Raji (cell line): ENCODE data around the gene LRP10.
A peak's percentile ranks its signal among the peaks of the same experiment; 100 is the strongest.

Source experiments
- POLR2A ChIP-seq: IDR thresholded peaks from 2 replicates; pipeline ENCODE4 v1.6.1; 2011; ENCODE audit warnings: low read depth, low read length, control low read depth; ENCODE audit not compliant: insufficient read depth

Gene LRP10

DNA sequence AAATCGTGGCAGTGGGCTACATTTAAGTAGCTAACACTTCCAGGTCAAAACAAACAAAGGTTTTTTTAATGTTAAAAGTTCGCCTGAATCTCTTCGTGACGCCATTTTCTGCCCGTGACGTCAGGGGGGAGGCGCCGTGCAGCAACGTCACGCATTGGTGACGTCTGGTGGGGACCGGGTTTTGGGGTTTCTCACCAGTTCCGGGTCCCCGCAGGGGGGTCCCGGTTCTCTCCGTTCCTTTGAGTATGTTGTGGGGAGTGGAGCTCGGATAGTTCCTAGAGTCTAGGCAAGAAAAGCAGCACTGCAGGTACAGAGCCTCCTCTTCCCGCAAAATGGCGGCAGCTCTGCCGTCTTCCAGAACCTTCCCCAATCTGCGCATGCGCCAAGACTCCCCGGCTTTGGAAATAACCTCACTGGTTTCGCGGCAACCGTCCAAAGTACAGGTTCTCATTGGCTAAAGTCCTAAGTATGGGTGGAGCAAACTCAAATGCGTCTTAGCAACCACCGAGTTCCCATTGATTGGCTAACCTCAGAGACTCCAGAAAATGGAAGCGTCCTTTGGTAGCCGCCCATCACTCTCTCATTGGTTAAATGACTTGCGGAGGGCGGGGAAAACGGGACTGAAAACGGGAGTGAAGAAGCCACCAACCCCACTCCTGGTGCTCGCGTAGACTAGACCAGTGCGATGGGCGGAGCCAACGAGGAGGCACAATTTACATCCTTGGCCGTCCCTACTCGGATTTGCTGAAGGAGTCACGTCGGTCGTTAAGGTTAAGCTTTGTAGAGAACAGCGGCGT is 47.5 kb downstream of the LRP10 start, which contains the start of gene RBM23:
RBM23 (minus strand) TSS at position 346 of the 797 bp plus-strand sequence.
- TF ChIP-seq POLR2A: peak; percentile 79

DNA sequence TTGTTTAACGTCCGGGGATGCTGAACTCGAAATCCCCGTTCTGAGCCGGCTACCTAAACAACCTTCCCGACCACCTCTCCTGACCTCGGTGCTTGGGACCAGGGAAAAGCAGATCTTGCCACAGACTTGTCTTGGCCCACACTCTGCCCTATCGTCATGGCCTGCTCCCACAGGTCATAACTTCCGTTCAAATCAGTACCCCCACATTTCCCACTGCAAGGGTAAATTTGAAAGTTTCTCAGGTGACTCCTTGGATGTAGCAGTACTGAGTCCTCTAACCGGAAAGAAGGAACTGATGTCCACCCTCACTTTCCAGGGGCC is 48.0 kb downstream of the LRP10 start:
- no peak for TF ChIP-seq POLR2A

DNA sequence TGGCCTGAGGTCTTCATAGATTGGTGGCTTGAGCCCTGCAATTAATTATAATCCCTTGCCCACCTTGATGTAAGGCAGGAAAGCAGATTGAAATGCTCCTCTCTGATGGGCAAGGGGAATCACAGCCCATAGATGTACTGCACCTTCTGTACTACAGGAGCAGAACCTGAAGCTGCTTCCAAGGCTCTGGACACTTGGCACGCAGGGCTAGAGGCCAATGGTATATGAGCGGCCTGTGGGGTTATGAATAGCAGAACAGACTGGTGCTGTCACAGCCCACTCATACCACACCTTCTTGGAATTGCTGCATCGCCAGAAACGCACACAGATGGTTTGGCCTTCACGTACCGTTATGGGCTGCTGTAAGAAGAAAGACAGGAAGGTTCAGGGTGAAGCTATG is 49.2 kb downstream of the LRP10 start:
- TF ChIP-seq POLR2A: no peak

DNA sequence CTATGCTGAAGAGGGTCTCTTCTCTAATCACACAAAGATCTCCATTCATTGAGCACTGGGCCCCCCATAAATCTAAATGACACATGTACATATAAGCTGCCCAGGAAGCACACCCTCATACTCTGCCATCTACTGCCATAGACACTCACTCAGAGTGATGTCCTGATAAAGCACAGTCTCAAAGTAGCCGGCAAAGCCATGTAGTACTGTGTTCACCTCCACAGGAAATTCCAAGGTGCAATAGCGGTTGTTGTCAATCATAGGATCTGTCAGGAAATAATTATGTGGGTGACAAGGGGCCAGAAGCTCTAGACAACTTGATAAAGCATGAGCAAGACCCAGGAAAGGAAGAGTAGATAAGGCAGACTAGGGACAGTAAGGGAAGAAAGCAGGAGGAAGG is 50.8 kb downstream of the LRP10 start:
- no peak for TF ChIP-seq POLR2A

DNA sequence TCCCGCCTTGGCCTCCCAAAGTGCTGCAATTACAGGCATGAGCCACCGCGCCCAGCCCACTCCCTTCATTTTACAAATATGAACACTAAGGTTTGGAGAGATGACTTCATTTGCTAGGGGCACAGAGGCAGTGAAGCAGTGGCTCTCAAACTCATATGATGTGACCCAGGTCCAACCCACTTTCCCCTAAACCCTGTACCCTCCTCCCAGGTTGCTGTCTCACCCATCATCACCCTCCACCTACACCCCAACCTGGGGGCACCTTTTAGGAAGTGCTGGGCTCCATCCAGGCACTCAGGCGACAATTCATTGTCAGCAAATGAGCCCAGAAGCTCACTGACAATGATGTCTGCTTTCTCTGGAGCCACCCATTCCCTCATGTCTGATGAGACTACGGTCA is 52.2 kb downstream of the LRP10 start:
- TF ChIP-seq POLR2A: no peak

DNA sequence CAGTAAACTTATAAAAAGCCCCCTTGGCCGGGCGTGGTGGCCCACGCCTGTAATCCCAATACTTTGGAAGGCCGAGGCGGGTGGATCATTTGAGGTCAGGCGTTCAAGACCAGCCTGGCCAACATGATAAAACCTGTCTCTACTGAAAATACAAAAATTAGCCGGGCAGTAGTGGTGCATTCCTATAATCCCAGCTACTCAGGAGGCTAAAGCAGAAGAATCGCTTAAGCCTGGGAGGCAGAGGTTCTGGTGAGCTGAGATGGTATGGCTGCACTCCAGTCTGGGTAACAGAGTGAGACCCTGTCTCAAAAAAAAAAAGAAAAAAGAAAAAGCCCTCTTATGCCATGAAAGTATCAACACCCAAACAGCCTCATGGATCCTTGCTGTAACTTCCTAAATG is 54.0 kb downstream of the LRP10 start:
- no peak for TF ChIP-seq POLR2A

DNA sequence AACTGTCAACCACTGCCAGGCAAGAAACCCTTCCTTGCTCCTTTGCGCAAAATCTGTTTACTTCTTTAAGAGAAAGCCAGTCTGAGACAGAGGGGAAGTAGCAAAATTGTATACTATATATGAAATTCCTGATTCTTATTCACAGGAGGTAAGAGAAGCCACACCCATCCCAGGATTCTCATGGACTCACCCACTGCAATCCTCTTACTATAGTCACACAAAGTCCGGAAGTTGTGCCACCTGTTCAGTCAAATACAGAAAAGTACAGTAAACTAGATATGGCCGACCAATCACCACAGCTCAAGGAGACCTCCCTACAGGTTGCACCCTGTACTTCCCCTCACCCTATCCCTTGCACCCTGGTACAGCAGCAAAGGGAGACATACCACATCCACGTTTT is 54.8 kb downstream of the LRP10 start:
- no peak for TF ChIP-seq POLR2A

DNA sequence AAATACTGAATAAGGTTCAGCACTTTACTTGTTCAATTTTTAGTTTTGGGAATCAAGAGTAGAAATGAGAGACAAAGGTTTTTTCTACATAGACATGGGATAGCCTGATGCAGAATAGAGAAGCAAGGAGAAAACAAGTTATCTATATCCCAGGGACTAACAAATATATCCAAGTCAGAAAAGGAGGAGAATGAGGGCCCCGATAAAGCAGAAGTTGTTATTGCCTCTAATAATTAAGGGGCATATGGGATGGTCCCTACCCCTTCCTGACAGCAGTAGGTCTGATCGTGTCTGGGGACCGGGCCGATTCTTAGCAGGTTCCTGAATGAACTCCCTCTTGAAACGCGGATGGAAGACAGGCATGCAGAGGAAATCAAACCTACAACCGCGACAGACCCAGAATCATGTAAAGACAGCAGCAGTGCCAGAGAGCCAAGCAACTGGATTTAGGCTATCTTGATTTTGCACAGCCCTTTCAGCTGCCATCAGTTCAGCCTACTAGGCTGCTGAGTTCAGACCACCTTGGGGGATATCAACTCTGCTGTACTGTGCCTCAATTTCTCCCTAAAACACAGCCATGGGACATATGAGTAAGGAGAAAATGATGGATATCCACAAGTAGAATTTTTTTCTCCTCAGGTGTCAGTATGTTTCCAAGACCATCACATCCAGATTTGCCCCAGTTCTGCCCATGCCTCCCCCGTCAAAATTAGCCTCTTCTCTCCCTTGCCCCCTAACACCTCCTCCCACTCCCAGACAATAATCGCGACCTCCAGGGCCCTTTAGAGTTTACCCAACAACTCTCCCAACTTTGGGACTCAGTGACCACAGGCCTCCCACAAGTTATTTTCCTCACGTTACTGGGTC is 56.9 kb downstream of the LRP10 start:
- TF ChIP-seq POLR2A: no peak

DNA sequence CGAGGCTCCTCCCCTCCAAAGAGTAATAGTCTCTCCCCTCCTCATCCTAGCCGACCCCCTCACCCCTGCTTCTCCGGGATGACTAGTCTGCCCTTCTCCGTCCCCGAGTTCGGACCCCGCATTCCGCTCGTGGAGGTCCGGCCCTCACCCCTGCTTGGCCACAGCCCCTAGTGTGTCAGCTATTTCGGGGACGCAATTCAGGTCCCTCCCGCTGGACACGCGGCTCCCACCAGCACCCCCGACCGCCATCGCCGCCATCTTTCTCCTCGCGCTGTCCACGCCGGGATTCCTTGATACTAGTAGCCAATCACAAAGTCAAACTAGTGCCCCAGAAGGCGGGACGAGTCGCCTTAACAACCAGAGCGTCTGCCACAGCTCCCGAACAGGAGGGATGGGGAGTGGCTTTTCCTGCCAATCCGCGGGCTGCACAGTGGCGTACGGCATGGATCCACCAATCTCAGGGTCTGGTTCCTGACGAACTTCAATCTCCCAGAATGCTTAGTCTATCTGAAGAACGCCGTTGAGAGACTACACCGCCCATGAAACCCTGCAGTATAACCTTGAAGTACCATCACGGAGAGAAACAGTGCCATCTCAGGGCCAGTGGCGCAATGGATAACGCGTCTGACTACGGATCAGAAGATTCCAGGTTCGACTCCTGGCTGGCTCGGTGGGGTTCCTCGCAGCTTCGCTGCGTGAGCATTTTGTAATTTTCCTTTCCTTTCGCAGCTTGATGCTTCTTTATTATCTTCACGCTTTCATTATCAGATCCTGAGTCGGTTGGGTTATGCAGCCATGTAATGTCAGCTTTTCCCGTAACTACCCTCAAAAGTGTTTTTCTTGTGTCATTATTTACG is 57.8 kb downstream of the LRP10 start, which contains the start of gene PRMT5:
PRMT5 (minus strand) TSS at position 273 of the 857 bp plus-strand sequence; CDS start at position 258, 15 bp downstream.
- peak; percentile 96 for TF ChIP-seq POLR2A

DNA sequence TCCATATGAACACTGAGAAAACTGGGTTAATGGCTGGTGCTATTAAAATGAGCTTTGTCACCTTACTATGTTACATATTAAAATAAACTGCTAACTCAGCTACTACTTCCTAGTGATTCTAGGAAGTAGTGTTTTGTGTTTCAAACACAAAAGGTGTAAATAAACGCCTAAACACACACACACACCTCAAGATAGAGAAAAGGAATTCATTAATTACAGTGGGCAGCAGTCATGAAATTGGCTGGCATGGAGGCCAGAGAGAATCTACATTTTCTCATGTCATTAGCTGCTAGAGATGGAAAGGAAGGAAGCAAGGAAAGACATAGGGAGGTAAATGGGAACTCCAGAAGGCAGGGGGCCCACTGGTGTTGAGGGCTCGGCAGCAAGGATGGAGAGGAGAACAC is 58.4 kb downstream of the LRP10 start:
- TF ChIP-seq POLR2A: no peak
